D721Med (cell line): ENCODE measurements around the gene OPA1.

Source experiments
- DNase-seq: peaks from one replicate; pipeline ENCODE4 v3.0.0; 2011; ENCODE audit warnings: low spot score; ENCODE audit not compliant: insufficient read length
- FAIRE-seq: peaks from 2 replicates; lab custom pipeline; 2011; peaks lifted over from hg19 to GRCh38; lab: Jason Lieb, UNC
- TF ChIP-seq, protein P1 (sequence below): IDR thresholded peaks from 2 replicates; pipeline ENCODE4 v1.5.1; 2012; ENCODE audit warnings: mild to moderate bottlenecking, control low read depth; ENCODE audit not compliant: insufficient read depth; ENCODE audit errors: missing control alignments

OPA1 gene

DNA sequence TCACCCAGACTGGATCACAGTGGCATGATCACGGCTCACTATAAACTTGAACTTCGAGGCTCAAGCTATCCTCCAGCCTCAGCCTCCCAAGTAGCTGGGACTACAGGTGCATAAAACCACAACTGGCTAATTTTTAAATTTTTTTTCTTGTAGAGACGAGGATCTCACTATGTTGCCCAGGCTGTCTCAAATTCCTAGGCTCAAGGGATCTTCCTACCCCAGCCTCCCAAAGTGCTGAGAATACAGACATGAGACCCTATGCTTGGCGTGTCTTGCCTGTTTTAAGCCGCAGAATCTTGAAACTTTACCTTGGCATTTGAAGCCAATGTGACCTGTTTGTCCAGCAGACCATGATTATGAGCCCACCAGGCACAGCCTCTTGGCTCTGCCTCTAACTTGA lies 119.9 kb downstream of the OPA1 start:
- FAIRE-seq (no peak), DNase-seq (no peak)
- TF ChIP-seq, protein P1, sequence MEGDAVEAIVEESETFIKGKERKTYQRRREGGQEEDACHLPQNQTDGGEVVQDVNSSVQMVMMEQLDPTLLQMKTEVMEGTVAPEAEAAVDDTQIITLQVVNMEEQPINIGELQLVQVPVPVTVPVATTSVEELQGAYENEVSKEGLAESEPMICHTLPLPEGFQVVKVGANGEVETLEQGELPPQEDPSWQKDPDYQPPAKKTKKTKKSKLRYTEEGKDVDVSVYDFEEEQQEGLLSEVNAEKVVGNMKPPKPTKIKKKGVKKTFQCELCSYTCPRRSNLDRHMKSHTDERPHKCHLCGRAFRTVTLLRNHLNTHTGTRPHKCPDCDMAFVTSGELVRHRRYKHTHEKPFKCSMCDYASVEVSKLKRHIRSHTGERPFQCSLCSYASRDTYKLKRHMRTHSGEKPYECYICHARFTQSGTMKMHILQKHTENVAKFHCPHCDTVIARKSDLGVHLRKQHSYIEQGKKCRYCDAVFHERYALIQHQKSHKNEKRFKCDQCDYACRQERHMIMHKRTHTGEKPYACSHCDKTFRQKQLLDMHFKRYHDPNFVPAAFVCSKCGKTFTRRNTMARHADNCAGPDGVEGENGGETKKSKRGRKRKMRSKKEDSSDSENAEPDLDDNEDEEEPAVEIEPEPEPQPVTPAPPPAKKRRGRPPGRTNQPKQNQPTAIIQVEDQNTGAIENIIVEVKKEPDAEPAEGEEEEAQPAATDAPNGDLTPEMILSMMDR, result no peak

DNA sequence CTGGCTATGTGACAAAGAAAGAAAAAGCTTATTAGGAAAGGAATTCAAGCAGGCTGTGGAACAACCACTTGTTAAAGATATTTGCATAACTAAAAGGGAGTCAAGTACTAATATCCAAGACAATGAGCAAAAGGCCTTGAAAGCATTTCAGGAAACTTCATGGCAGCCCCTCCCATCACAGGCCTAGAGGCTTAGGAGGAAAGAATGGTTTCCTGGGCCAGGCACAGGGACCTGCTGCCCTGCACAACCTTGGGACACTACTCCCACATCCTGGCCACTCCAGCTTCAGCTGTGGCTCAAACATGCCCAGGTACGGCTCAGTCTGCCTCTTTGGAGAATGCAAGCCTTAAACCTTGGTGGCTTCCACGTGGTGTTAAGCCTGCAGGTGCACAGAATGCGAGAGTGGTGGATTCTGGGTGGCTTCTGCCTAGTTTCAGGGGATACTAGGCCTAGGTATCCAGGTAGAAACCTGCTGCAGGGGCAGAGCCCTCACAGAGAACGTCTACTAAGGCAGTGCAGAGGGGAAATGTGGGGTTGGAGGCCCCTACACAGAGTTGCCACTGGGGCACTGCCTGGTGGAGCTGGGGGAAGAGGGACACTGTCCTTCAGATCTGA lies 121.6 kb downstream of the OPA1 start:
- TF ChIP-seq, protein P1, result no peak
- DNase-seq (no peak), FAIRE-seq (no peak)

DNA sequence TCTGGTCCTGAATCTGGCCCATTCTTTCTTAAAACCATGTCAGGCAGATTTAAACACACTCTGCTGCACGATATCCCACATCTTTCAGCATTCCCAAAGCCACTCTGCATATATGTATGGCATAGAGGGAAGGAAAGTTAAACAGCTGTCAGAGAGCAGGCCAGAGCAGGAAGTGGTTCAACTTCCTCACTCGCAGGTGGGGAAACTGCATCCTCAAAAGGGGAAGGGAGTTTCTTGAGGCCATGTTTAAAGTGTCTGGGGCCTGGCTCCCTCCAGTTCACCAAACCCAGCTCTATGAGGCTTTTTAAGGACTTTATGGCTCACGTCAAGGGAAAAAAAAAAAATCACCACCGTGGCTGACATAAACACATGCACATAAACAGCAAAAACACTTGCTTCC lies 123.1 kb downstream of the OPA1 start:
- DNase-seq (no peak), FAIRE-seq (no peak)
- TF ChIP-seq, protein P1, result no peak

DNA sequence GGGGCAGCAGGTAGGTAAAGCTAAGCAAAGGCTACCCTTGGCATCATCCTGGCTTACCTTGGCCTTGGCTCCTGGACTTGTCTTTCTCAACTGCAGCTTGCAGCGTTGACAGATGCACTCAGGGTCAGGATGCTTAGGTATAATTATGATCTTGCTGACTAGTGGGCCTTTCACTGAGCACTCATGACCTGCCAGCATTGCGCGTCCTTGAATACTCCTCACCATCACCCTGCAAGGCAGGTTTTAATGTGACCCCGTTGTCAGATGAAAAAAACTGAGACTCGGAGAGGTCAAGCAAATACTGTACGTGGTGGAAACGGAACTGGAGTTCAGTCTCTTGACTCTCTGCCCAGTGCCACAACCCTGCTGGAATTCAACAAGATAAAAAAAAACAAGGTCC lies 126.7 kb downstream of the OPA1 start:
- no peak for FAIRE-seq
- TF ChIP-seq, protein P1, result no peak
- DNase-seq, result no peak

DNA sequence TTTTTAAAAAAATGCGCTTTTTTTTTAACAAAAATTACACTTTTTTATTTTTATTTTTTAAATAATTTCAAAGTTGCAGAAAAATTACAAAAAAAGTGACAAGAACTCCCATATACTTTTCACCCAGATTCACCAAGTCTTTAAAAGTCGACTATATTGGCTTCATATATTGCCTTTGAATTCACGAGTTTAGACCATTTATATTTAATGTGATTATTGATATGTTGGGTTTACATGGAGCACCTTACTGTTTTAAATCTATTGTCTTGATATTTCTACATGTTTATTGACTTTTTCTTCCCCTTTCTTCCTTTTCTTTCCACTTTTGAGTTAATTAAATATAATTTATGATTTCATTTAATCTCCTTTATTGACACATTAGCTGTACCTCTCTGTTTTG lies 127.2 kb downstream of the OPA1 start:
- TF ChIP-seq, protein P1, result no peak

DNA sequence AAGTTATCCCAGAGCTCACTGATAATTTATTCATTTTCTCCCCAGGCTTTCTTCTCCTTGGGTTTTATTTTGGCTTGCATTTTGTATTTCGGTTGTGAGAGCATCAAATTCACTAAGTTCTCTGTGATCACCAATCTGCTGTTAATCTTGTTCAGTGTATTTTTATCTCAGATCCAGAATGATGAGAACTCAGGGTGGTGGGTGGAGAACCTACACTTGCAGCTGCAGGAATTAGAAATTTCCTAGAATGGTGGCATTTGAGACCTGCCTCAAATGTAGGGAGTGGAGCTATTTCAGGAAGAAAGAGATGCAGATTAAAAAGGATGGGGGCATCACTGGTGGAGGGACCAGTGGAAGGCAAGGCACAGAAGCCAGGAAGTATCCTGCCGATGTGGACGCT lies 129.6 kb downstream of the OPA1 start:
- no peak for FAIRE-seq
- DNase-seq, result no peak
- TF ChIP-seq, protein P1, result no peak

More for the DNA sequence above, 127.2 kb downstream of the OPA1 start:
- no peak for FAIRE-seq
- no peak for DNase-seq

DNA sequence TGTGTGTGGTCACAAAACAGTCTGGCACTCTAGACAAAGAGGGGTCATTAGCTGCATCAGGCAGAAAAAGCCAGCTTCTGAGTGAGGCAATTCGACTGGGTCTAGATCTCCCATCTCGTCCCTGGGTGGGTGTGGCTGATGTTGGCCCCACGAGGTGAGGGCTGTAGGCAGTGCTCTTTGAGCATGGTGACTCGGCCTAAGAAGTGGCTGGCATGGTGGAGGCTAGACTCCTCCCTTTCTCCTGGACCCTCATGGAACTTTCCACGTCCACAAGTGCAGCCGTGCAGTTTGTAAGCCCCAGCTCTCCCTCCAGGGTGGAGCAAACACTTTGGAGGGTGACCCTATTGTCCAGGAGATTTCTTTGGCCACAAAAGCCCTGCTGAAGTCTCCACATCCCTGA lies 134.1 kb downstream of the OPA1 start:
- no peak for FAIRE-seq
- no peak for DNase-seq
- TF ChIP-seq, protein P1, result no peak
